Ascending aorta (tissue), 2 donors: ENCODE results near the gene MTCL3.

Experiments used
- DNase-seq, 2 donors: peaks; one replicate each; pipeline ENCODE4 v3.0.0-alpha.2; 2019; ENCODE audit warnings: low spot score in 2 of 2
- H3K27ac ChIP-seq, 2 donors: fragments of 200-600 bp; sonication (generic); one replicate each; pipeline ENCODE4 v1.5.1; 2016 to 2017; ENCODE audit warnings: mild to moderate bottlenecking in 1 of 2
- H3K27me3 ChIP-seq: fragments of 200-600 bp; sonication (generic); one replicate; pipeline ENCODE4 v1.5.1; 2017
- H3K36me3 ChIP-seq, 2 donors: fragments of 200-600 bp; sonication (generic); one replicate each; pipeline ENCODE4 v1.5.1; 2016
- H3K4me1 ChIP-seq, 2 donors: fragments of 200-600 bp; sonication (generic); one replicate each; pipeline ENCODE4 v1.5.1; 2016 to 2017; ENCODE audit warnings: mild to moderate bottlenecking in 1 of 2
- H3K4me3 ChIP-seq, 2 donors: fragments of 200-600 bp; sonication (generic); one replicate each; pipeline ENCODE4 v1.5.1; 2016 to 2017; ENCODE audit warnings: mild to moderate bottlenecking in 1 of 2
- H3K9me3 ChIP-seq, 2 donors: fragments of 200-600 bp; sonication (generic); one replicate each; pipeline ENCODE4 v1.5.1; 2016
- intact Hi-C: fragments of 100-400 bp; cut with DNase I; formaldehyde crosslinking; loops from one replicate; pipeline ENCODE4 v1.15.1; 2023
- TF ChIP-seq, protein P1 (sequence below), 3 experiments: fragments of 200-600 bp in 2 of 3; fragments of 450-650 bp in 1 of 3; sonication (generic) in 2 of 3; IDR thresholded peaks; one replicate each; pipeline ENCODE4 v1.5.1; 2016 to 2019; ENCODE audit warnings: antibody characterized with exemption in 3 of 3, mild to moderate bottlenecking in 1 of 3, moderate library complexity in 1 of 3

MTCL3 gene

DNA sequence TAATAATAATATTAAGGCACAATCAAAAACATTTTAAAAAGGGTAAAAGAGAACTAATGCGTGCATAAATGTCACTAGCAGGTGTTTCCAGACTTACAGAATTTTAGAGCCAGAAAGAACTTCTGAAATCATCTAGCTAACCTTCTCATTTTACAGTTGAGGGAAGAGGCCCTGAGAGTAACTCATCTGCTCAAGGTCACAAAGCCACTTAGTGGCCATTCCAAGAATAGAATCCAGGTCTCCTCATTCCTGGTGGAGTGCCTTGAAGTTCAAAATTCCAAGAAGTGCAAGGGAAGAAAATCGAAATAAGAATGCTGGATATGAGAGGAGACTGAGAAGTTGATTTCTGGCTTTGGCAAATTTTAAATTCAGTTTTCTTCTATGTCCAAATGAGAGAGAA lies 56.8 kb downstream of the MTCL3 start:
- Histone ChIP-seq H3K27me3 (no peaks in the 10 kb centered on the region), H3K9me3 (no peaks in the 10 kb centered on the region), H3K27ac (peak overlapping the region; percentile 59 to 79), H3K4me3 (no peak overlapping the region), H3K36me3 (no peaks in the 10 kb centered on the region), H3K4me1 (peaks cover 0 to 9% of the 10 kb centered on the region in 2 donors)
- TF ChIP-seq, protein P1, sequence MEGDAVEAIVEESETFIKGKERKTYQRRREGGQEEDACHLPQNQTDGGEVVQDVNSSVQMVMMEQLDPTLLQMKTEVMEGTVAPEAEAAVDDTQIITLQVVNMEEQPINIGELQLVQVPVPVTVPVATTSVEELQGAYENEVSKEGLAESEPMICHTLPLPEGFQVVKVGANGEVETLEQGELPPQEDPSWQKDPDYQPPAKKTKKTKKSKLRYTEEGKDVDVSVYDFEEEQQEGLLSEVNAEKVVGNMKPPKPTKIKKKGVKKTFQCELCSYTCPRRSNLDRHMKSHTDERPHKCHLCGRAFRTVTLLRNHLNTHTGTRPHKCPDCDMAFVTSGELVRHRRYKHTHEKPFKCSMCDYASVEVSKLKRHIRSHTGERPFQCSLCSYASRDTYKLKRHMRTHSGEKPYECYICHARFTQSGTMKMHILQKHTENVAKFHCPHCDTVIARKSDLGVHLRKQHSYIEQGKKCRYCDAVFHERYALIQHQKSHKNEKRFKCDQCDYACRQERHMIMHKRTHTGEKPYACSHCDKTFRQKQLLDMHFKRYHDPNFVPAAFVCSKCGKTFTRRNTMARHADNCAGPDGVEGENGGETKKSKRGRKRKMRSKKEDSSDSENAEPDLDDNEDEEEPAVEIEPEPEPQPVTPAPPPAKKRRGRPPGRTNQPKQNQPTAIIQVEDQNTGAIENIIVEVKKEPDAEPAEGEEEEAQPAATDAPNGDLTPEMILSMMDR (IDR thresholded peaks at IDR 0.05), result no peak
- intact Hi-C loops, result loop anchor here (10.0 kb wide), 1 partner anchor 158 kb away; no protein-coding TSS in a partner anchor
- DNase-seq, result no peak

DNA sequence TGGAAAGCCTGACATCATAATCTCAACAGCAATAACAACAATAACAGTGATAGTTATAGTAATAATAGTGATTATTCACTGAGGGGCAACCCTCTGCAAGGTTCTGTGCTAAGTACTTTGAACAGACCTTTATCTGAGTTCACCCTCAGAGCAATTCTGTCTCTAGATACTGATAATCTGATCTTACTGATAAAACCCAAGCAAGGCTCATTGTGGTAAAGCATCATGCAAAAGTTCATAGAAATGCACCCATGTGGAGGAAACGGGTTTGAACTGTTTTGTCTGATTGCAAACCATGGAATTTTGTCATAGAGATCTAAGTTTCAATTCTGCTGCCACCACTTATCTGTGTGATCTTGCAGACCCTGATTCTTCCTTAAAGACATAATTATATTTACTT lies 58.7 kb downstream of the MTCL3 start:
- Histone ChIP-seq H3K27me3 (no peaks in the 10 kb centered on the region), H3K9me3 (no peaks in the 10 kb centered on the region), H3K4me3 (no peak overlapping the region), H3K4me1 (peaks cover 0 to 9% of the 10 kb centered on the region in 2 donors), H3K36me3 (no peaks in the 10 kb centered on the region), H3K27ac (no peak overlapping the region)
- intact Hi-C loops, result loop anchor here (2.0 to 10.0 kb wide), 2 partner anchors 156 to 194 kb away; partner anchors contain the start of gene RNF146
- no peak for DNase-seq
- TF ChIP-seq, protein P1 (IDR thresholded peaks at IDR 0.05), result no peak

DNA sequence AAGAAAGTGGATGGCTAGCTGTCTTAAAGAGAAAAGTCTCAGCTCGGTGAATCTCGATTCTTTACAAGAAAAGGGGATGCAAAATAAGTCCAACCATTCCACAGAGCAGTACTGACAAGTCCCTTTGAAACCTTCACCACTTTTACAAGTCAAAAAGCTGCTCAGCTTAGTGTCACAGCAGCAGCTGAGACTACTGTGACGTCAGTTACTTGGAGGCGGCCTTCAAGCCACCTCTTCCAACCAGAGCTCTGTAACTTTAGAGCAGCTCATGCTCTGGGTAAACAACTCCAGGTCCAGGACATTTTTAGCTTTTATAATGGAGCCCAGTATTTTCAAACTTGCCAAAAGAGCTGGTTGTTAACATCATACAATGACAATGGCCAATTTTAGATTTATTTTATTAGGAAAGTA lies 59.9 kb downstream of the MTCL3 start, which contains the start of gene KIAA0408:
Gene KIAA0408, minus strand, starts transcription at position 159 of the 411 bp plus-strand sequence. CDS start 5,408 bp downstream, outside the sequence.
- DNase-seq, result peak in 1 of 2 donors; percentile 88
- Histone ChIP-seq H3K36me3 (no peaks in the 10 kb centered on the region), H3K4me3 (peak within 1 kb of the TSS; percentile 40 to 55), H3K9me3 (no peaks in the 10 kb centered on the region), H3K27me3 (no peaks in the 10 kb centered on the region), H3K27ac (peak within 1 kb of the TSS; percentile 65 to 79), H3K4me1 (peaks cover 0 to 4% of the 10 kb centered on the region in 2 donors)
- intact Hi-C loops, result loop anchor here (2.0 kb wide), 1 partner anchor 116 kb away; the partner anchor contains the start of gene ECHDC1
- TF ChIP-seq, protein P1 (IDR thresholded peaks at IDR 0.05), result no peak

GRCh38 chr6:127458817-127459216 lies 60.3 kb downstream of the MTCL3 start:
- H3K27me3 ChIP-seq, result no peaks in the 10 kb centered on the region
- H3K4me3 ChIP-seq, result peak overlapping the region; percentile 40 to 55
- DNase-seq, result peak in 1 of 2 donors; percentile 76
- H3K9me3 ChIP-seq, result no peaks in the 10 kb centered on the region
- intact Hi-C loops, result loop anchor here (2.0 kb wide), 1 partner anchor 116 kb away; the partner anchor contains the start of gene ECHDC1
- H3K4me1 ChIP-seq, result peaks cover 0 to 2% of the 10 kb centered on the region in 2 donors
- H3K27ac ChIP-seq, result peak overlapping the region; percentile 65 to 79
- TF ChIP-seq, protein P1 (IDR thresholded peaks at IDR 0.05), result no peak
- H3K36me3 ChIP-seq, result no peaks in the 10 kb centered on the region

DNA sequence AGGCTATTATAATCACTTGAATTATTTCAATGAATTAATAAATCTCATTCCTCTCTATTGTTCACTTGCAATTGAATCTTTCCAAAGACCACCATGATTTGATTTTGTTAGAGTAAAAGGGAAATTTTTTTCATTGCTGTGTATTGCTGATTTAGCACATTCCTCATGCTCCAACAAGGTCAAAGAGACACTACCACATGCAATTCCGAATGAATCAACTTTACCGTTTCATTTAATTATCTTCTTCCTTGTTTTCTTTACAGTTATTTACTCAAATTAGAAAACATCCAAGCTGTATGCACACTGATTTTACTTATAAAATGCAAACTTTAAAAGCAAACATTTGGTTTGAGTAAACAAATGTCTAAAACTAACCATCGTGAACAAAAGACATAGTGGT lies 60.9 kb downstream of the MTCL3 start:
- DNase-seq, result no peak
- no peaks in the 10 kb centered on the region for H3K36me3 ChIP-seq
- H3K9me3 ChIP-seq, result no peaks in the 10 kb centered on the region
- TF ChIP-seq, protein P1 (IDR thresholded peaks at IDR 0.05), result no peak
- peak overlapping the region in 1 of 2 donors; percentile 55 for H3K4me3 ChIP-seq
- no peaks in the 10 kb centered on the region for H3K27me3 ChIP-seq
- H3K27ac ChIP-seq, result peak overlapping the region in 1 of 2 donors; percentile 32
- no peaks in the 10 kb centered on the region for H3K4me1 ChIP-seq
- intact Hi-C loops, result loop anchor here (2.0 kb wide), 1 partner anchor 115 kb away; the partner anchor contains the start of gene ECHDC1
